A549 (cell line): Measurements from ENCODE around the gene SLC25A25. TPM values are rescaled to one million over a fixed set of nuclear protein-coding genes. Genes with fewer than 3 reads are reported as not detected.

ENCODE experiments used
- ATAC-seq, 2 experiments: fragments of 200-7000 bp in 1 of 2; fragments of >200 bp in 1 of 2; cut with Nextera tagmentation in 1 of 2; cut with Tn5 transposase in 1 of 2; 3 replicates each; pipeline versions ENCODE4 v1.8.0 to v1.9.1; 2018 to 2020; ENCODE audit warnings: mild to moderate bottlenecking in 1 of 2, moderate library complexity in 1 of 2
- CTCF ChIA-PET: fragments of 300-600 bp; sonication (Branson Sonifier 250); formaldehyde crosslinking; extraction: SDS; loops from one replicate; lab custom pipeline; 2021; ENCODE audit warnings: antibody characterized with exemption, inconsistent platforms; lab: Yijun Ruan, JAX
- POLR2A ChIA-PET: fragments of 350-600 bp; formaldehyde crosslinking; extraction: SDS; loops from one replicate; lab custom pipeline; 2021; ENCODE audit warnings: antibody characterized with exemption, inconsistent platforms; lab: Yijun Ruan, JAX
- DNase-seq, 2 experiments: peaks; one replicate each; pipeline versions ENCODE4 v3.0.0 to v3.0.0-alpha.2; 2011 to 2016; ENCODE audit warnings: low read depth in 1 of 2, low spot score in 1 of 2
- FAIRE-seq: peaks from 2 replicates; lab custom pipeline; 2011; peaks lifted over from hg19 to GRCh38; lab: Jason Lieb, UNC
- H3K27ac ChIP-seq, 2 experiments: fragments of >200 bp; sonication (Bioruptor Twin); formaldehyde crosslinking; 3 replicates each; pipeline ENCODE4 v1.5.1; 2016 to 2017
- H3K4me1 ChIP-seq: fragments of >200 bp; sonication (Bioruptor Twin); formaldehyde crosslinking; 3 replicates; pipeline ENCODE4 v1.6.1; 2016
- H3K4me2 ChIP-seq: fragments of >200 bp; sonication (Bioruptor Twin); formaldehyde crosslinking; 3 replicates; pipeline ENCODE4 v1.6.1; 2016
- H3K4me3 ChIP-seq: fragments of >200 bp; sonication (Bioruptor Twin); formaldehyde crosslinking; 3 replicates; pipeline ENCODE4 v1.5.1; 2016
- H3K9me3 ChIP-seq: fragments of >200 bp; sonication (Bioruptor Twin); formaldehyde crosslinking; 3 replicates; pipeline ENCODE4 v1.6.1; 2016
- CEBPB ChIP-seq, 2 experiments: fragments of >200 bp in 1 of 2; sonication (Bioruptor Twin) in 1 of 2; formaldehyde crosslinking in 1 of 2; IDR thresholded peaks; 2 replicates each; pipeline ENCODE4 v1.6.1; 2012 to 2016
- EP300 ChIP-seq, 2 experiments: fragments of >200 bp; sonication (Bioruptor Twin); formaldehyde crosslinking; IDR thresholded peaks; 2 replicates in 1 of 2; 3 replicates in 1 of 2; pipeline ENCODE4 v1.6.1; 2016 to 2017
- FOSL2 ChIP-seq, 2 experiments: fragments of 450-650 bp in 1 of 2; fragments of >200 bp in 1 of 2; sonication (Bioruptor Twin) in 1 of 2; formaldehyde crosslinking; IDR thresholded peaks; 2 replicates each; pipeline versions ENCODE4 v1.5.0 to v1.6.1; 2016 to 2020; ENCODE audit warnings: mild to moderate bottlenecking in 1 of 2, moderate library complexity in 1 of 2
- GATA3 ChIP-seq: IDR thresholded peaks from 2 replicates; pipeline ENCODE4 v1.6.1; 2012; ENCODE audit warnings: borderline replicate concordance
- HEYL ChIP-seq: fragments of 250-450 bp; sonication (Bioruptor Pico); IDR thresholded peaks from 2 replicates; pipeline ENCODE4 v1.8.0; 2021; ENCODE audit warnings: mild to moderate bottlenecking, moderate library complexity
- HOXA7 ChIP-seq: fragments of 250-450 bp; sonication (Bioruptor Pico); IDR thresholded peaks from 2 replicates; pipeline ENCODE4 v1.5.0; 2020; ENCODE audit warnings: mild to moderate bottlenecking, moderate library complexity
- JUN ChIP-seq, 2 experiments: fragments of >200 bp; sonication (Bioruptor Twin); formaldehyde crosslinking; IDR thresholded peaks; 2 replicates in 1 of 2; 3 replicates in 1 of 2; pipeline ENCODE4 v1.6.1; 2016 to 2017
- KDM5A ChIP-seq: fragments of 200-600 bp; sonication (generic); IDR thresholded peaks from 2 replicates; pipeline ENCODE4 v1.6.1; 2016; ENCODE audit warnings: antibody characterized with exemption, mild to moderate bottlenecking
- MAZ ChIP-seq: fragments of 150-350 bp; IDR thresholded peaks from 2 replicates; pipeline ENCODE4 v1.6.1; 2014; ENCODE audit warnings: antibody characterized with exemption, low read depth, low read length, borderline replicate concordance
- MYC ChIP-seq: IDR thresholded peaks from 2 replicates; pipeline ENCODE4 v1.6.1; 2012; ENCODE audit warnings: mild to moderate bottlenecking, inconsistent platforms, low read length, improper control_type of control experiment, borderline replicate concordance
- NPAS2 ChIP-seq: fragments of 250-450 bp; sonication (Bioruptor Pico); IDR thresholded peaks from 2 replicates; pipeline ENCODE4 v1.8.0; 2022; ENCODE audit warnings: mild to moderate bottlenecking, moderate library complexity, borderline replicate concordance
- RAD21 ChIP-seq, 2 experiments: fragments of >200 bp in 1 of 2; sonication (Bioruptor Twin) in 1 of 2; formaldehyde crosslinking in 1 of 2; IDR thresholded peaks in 1 of 2; conservative IDR thresholded peaks in 1 of 2; 2 replicates in 1 of 2; 3 replicates in 1 of 2; pipeline ENCODE4 v1.6.1; 2012 to 2018; ENCODE audit warnings: inconsistent platforms in 1 of 2
- SMC3 ChIP-seq: fragments of >200 bp; sonication (Bioruptor Twin); formaldehyde crosslinking; IDR thresholded peaks from 3 replicates; pipeline ENCODE4 v1.6.1; 2018; ENCODE audit warnings: inconsistent platforms
- TFCP2L1 ChIP-seq: fragments of 250-450 bp; sonication (Bioruptor Pico); IDR thresholded peaks from 2 replicates; pipeline ENCODE4 v1.5.0; 2021; ENCODE audit warnings: mild to moderate bottlenecking
- TP53 ChIP-seq: fragments of 250-450 bp; sonication (Bioruptor Pico); IDR thresholded peaks from 2 replicates; pipeline ENCODE4 v1.5.0; 2021; ENCODE audit warnings: mild to moderate bottlenecking, moderate library complexity
- ZNF302 ChIP-seq: fragments of 250-450 bp; sonication (Bioruptor Pico); IDR thresholded peaks from 2 replicates; pipeline ENCODE4 v1.9.0; 2021; ENCODE audit warnings: inconsistent platforms, mild to moderate bottlenecking, moderate library complexity
- ZSCAN20 ChIP-seq: fragments of 250-450 bp; sonication (Bioruptor Pico); IDR thresholded peaks from 2 replicates; pipeline ENCODE4 v1.8.0; 2022; ENCODE audit warnings: mild to moderate bottlenecking, moderate library complexity
- WGBS: methylation state at CpG from one replicate; pipeline ENCODE4 v1.1.6; 2017; ENCODE audit errors: missing lambda C conversion rate; 5-methylcytosine and 5-hydroxymethylcytosine counted together
- polyA plus RNA-seq, 4 experiments: library from polyadenylated mRNA; depleted of rRNA in 3 of 4; stranded (reverse); fragments of >200 nt; fragmentation: RNase III in 1 of 4; extraction: RNeasy Plus Mini Kit Qiagen cat#74134 plus additional on column Dnase treatment in 1 of 4; gene quantifications; 2 replicates in 3 of 4; 3 replicates in 1 of 4; pipeline ENCODE4 v1.2.3, GENCODE V29; 2011 to 2017
- TF ChIP-seq, protein P1 (sequence below): fragments of >200 bp; sonication (Bioruptor Twin); formaldehyde crosslinking; IDR thresholded peaks from 3 replicates; pipeline ENCODE4 v1.5.1; 2016
- TF ChIP-seq, protein P2 (sequence below): IDR thresholded peaks from 2 replicates; pipeline ENCODE4 v1.6.1; 2012
- TF ChIP-seq, protein P3 (sequence below): fragments of >200 bp; sonication (Bioruptor Twin); formaldehyde crosslinking; IDR thresholded peaks from 2 replicates; pipeline ENCODE4 v1.6.1; 2016
- TF ChIP-seq, protein P4 (sequence below): fragments of >200 bp; sonication (Bioruptor Twin); formaldehyde crosslinking; IDR thresholded peaks from 3 replicates; pipeline ENCODE4 v1.6.1; 2016
- TF ChIP-seq, protein P5 (sequence below): IDR thresholded peaks from 2 replicates; pipeline ENCODE4 v1.6.1; 2012; ENCODE audit warnings: low read depth, borderline replicate concordance
- TF ChIP-seq, protein P6 (sequence below): IDR thresholded peaks from 2 replicates; pipeline ENCODE4 v1.6.1; 2012

The SLC25A25 gene
- polyA plus RNA-seq, 2 of the 4 experiments (the other 2 are of a cell fraction) = 7.0 TPM

DNA sequence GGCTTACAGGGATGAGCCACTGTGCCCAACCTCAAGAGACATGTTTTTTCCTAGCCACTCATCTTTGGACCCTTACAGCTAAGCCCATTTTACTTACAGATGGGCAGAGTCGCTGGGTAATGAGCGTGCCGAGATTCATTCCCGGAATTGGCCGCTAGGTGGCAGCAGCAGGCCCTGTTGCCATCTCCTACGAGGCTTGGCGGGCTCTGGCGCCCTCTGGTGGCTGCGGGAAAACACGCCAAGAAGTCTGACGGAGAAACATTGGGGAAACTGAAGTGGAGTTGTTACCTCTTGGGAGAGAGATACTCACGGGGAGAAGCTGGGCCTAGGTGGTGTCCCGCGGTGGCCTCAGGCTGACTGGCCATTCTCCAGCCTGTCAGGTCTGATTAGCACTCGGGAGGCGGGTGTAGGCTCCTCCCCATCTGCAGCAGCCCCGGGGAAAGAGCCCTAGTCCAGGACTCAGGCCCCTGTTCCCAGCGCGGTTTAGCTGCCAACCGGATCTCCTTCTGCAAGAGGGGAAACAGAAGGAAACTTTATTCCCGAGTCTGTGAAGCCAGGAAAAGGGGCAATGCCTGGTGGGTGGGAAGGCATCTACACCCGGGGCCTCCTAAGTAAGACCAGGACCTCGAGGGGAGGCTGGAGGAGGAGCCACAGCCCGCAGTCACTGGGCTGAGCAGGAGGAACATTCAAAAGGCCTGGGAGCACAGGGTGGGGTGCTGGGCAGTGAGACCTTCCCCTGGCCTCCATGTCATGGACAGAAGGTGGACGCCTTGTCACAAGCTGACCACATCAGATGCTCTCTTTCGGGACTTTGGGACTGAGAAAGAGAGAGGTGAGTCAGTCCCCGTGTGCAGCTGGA is 49.8 kb downstream of the SLC25A25 start:
- ChIA-PET POLR2A (no interaction called here), CTCF (interaction anchor here (0.5 to 13.0 kb wide), 66 partner anchors 10 to 710 kb away, joined by 3 to 290 read pairs (median 5); partner anchors contain the start of genes BBLN, EEIG1, NAIF1 and PIP5KL1)
- Histone ChIP-seq H3K4me1 (0 out of 3 replicates have a peak, but pooled peaks cover 2% of the 10 kb centered on the region), H3K27ac (peak overlapping the region in 1 of 2 experiments; percentile 22; a peak in 1 of 6 replicates), H3K4me2 (no peak overlapping the region; the same call in 2 of the 3 replicates), H3K4me3 (no peak overlapping the region), H3K9me3 (no peaks in the 10 kb centered on the region)
- TF ChIP-seq, protein P1, sequence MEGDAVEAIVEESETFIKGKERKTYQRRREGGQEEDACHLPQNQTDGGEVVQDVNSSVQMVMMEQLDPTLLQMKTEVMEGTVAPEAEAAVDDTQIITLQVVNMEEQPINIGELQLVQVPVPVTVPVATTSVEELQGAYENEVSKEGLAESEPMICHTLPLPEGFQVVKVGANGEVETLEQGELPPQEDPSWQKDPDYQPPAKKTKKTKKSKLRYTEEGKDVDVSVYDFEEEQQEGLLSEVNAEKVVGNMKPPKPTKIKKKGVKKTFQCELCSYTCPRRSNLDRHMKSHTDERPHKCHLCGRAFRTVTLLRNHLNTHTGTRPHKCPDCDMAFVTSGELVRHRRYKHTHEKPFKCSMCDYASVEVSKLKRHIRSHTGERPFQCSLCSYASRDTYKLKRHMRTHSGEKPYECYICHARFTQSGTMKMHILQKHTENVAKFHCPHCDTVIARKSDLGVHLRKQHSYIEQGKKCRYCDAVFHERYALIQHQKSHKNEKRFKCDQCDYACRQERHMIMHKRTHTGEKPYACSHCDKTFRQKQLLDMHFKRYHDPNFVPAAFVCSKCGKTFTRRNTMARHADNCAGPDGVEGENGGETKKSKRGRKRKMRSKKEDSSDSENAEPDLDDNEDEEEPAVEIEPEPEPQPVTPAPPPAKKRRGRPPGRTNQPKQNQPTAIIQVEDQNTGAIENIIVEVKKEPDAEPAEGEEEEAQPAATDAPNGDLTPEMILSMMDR = peak; percentile 100
- TF ChIP-seq TFCP2L1 (CRISPR knock-in tag) (no peak), FOSL2 (IDR thresholded peaks at IDR 0.05) (no peak), FOSL2 (CRISPR knock-in tag; IDR thresholded peaks at IDR 0.05) (peak; percentile 8; the same call in 1 of the 2 replicates), ZSCAN20 (no peak), RAD21 (conservative IDR thresholded peaks at IDR 0.05 in 1 of 2, IDR thresholded peaks at IDR 0.05 in 1 of 2) (peak; percentile 96 to 98), SMC3 (peak; percentile 92), NPAS2 (CRISPR knock-in tag) (no peak), GATA3 (no peak), MYC (0 out of 2 replicates have a peak, but pooled peaks have one; percentile 19), MAZ (0 out of 2 replicates have a peak, but pooled peaks have one; percentile 75), HOXA7 (CRISPR knock-in tag) (no peak), KDM5A (no peak)
- TF ChIP-seq, protein P2, sequence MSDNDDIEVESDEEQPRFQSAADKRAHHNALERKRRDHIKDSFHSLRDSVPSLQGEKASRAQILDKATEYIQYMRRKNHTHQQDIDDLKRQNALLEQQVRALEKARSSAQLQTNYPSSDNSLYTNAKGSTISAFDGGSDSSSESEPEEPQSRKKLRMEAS = peak; percentile 56
- peak; percentile 63 to 87; a peak in 4 of 6 replicates for ATAC-seq
- FAIRE-seq = peak; percentile 93
- DNase-seq = peak; percentile 88 to 90
- 22% methylated on average over 27 of the region's 27 CpGs for WGBS

DNA sequence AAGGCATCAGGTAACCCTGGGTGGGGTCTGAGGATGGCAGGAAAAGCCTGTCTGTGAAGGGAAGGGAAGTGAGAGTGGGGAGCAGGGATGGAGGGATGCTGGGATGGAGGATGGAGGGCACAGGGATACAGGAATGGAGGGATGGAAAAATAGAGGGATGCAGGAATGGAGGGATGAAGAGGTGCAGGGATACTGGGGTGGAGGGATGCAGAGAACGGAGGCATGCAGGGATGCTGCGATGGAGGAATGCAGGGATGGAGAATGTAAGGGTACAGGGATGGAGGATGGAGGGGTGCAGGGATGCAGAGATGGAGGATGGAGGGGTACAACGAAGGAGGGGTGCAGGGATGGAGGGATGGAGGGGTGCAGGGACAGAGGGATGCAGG is 50.4 kb downstream of the SLC25A25 start:
- Histone ChIP-seq H3K4me3 (no peak overlapping the region), H3K4me1 (0 out of 3 replicates have a peak, but pooled peaks cover 2% of the 10 kb centered on the region), H3K9me3 (no peaks in the 10 kb centered on the region), H3K4me2 (no peak overlapping the region), H3K27ac (no peak overlapping the region)
- ATAC-seq = peak; percentile 4 to 6; a peak in 3 of 6 replicates
- no peak for DNase-seq
- ChIA-PET POLR2A (no interaction called here), CTCF (interaction anchor here (0.6 to 13.0 kb wide), 43 partner anchors 9 to 689 kb away, joined by 3 to 290 read pairs (median 7); partner anchors contain the start of genes BBLN, EEIG1, NAIF1 and PIP5KL1)
- TF ChIP-seq CEBPB (IDR thresholded peaks at IDR 0.05) (no peak), ZNF302 (CRISPR knock-in tag) (no peak), NPAS2 (CRISPR knock-in tag) (no peak), HEYL (no peak), SMC3 (no peak), JUN (IDR thresholded peaks at IDR 0.05) (no peak), EP300 (IDR thresholded peaks at IDR 0.05) (no peak), TP53 (CRISPR knock-in tag) (no peak)
- TF ChIP-seq, protein P3, sequence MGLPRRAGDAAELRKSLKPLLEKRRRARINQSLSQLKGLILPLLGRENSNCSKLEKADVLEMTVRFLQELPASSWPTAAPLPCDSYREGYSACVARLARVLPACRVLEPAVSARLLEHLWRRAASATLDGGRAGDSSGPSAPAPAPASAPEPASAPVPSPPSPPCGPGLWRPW = no peak
- TF ChIP-seq, protein P4, sequence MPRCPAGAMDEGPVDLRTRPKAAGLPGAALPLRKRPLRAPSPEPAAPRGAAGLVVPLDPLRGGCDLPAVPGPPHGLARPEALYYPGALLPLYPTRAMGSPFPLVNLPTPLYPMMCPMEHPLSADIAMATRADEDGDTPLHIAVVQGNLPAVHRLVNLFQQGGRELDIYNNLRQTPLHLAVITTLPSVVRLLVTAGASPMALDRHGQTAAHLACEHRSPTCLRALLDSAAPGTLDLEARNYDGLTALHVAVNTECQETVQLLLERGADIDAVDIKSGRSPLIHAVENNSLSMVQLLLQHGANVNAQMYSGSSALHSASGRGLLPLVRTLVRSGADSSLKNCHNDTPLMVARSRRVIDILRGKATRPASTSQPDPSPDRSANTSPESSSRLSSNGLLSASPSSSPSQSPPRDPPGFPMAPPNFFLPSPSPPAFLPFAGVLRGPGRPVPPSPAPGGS = no peak
- TF ChIP-seq, protein P5, sequence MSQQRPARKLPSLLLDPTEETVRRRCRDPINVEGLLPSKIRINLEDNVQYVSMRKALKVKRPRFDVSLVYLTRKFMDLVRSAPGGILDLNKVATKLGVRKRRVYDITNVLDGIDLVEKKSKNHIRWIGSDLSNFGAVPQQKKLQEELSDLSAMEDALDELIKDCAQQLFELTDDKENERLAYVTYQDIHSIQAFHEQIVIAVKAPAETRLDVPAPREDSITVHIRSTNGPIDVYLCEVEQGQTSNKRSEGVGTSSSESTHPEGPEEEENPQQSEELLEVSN = no peak
- TF ChIP-seq, protein P6, sequence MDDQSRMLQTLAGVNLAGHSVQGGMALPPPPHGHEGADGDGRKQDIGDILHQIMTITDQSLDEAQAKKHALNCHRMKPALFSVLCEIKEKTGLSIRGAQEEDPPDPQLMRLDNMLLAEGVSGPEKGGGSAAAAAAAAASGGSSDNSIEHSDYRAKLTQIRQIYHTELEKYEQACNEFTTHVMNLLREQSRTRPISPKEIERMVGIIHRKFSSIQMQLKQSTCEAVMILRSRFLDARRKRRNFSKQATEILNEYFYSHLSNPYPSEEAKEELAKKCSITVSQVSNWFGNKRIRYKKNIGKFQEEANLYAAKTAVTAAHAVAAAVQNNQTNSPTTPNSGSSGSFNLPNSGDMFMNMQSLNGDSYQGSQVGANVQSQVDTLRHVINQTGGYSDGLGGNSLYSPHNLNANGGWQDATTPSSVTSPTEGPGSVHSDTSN = no peak
- no peak for FAIRE-seq
- WGBS = 81% methylated on average over 3 of the region's 3 CpGs
